SW 1271 (cell line): ENCODE results near the gene DTD2.
"Not testable (repeated sequence)": the region's sequence is repeated elsewhere in the genome, so short reads cannot be mapped to it uniquely, and the experiment has no call there.

ENCODE experiments used
- DNase-seq, 2 experiments: peaks; one replicate each; lab custom pipeline; 2025; lab: John Stamatoyannopoulos, UW

Gene DTD2

GRCh38 chr14:31456841-31457664 is at the start of gene DTD2:
TSS of gene DTD2 (minus strand) at chr14:31457506. CDS start at chr14:31457393, 113 bp downstream.
- peak; percentile 88 to 93 for DNase-seq

- peak in 1 of 2 experiments; percentile 5 for DNase-seq
Observed at GRCh38 chr14:31505411-31505810, 48.1 kb upstream of the DTD2 start.

- no peak for DNase-seq
Observed at GRCh38 chr14:31501870-31502269, 44.6 kb upstream of the DTD2 start.

- no peak for DNase-seq
Observed at GRCh38 chr14:31492759-31493498, 35.6 kb upstream of the DTD2 start.

- DNase-seq = no peak
Observed at GRCh38 chr14:31489691-31490090, 32.4 kb upstream of the DTD2 start.

GRCh38 chr14:31487886-31488285 is 30.6 kb upstream of the DTD2 start, which contains the start of gene GPR33:
TSS of gene GPR33 (minus strand) at chr14:31488039. CDS start at chr14:31483965, 4,074 bp downstream.
- no peak for DNase-seq

- DNase-seq = no peak
Observed at GRCh38 chr14:31486764-31487163, 29.5 kb upstream of the DTD2 start.

- no peak for DNase-seq
Observed at GRCh38 chr14:31484754-31485153, 27.4 kb upstream of the DTD2 start.

- DNase-seq = no peak
Observed at GRCh38 chr14:31480156-31480555, 22.9 kb upstream of the DTD2 start.

GRCh38 chr14:31479027-31479426 is 21.7 kb upstream of the DTD2 start:
- no peak for DNase-seq

GRCh38 chr14:31477248-31477647 is 19.9 kb upstream of the DTD2 start:
- DNase-seq = no peak

GRCh38 chr14:31476131-31476866 is 19.0 kb upstream of the DTD2 start:
- DNase-seq = no peak

- DNase-seq = no peak
Observed at GRCh38 chr14:31466554-31466953, 9.2 kb upstream of the DTD2 start.

- no peak for DNase-seq
Observed at GRCh38 chr14:31465111-31465510, 7.8 kb upstream of the DTD2 start.

- not testable (repeated sequence) for DNase-seq
Observed at GRCh38 chr14:31462450-31462849, 5.1 kb upstream of the DTD2 start.

- DNase-seq = no peak
Observed at GRCh38 chr14:31461545-31461944, 4.2 kb upstream of the DTD2 start.

GRCh38 chr14:31457665-31458659 is 656 bp upstream of the DTD2 start:
- no peak for DNase-seq

- peak in 1 of 2 experiments; percentile 52 for DNase-seq
Observed at GRCh38 chr14:31449971-31450610, 7.2 kb downstream of the DTD2 start.

- no peak for DNase-seq
Observed at GRCh38 chr14:31449136-31449535, 8.2 kb downstream of the DTD2 start.

GRCh38 chr14:31445703-31446102 is 11.6 kb downstream of the DTD2 start:
- DNase-seq = no peak

- DNase-seq = no peak
Observed at GRCh38 chr14:31442284-31442683, 15.0 kb downstream of the DTD2 start.
